ENCODE measurements around the gene TEX52. TPM values are rescaled to one million over a fixed set of nuclear protein-coding genes. Genes with fewer than 3 reads are reported as not detected.

Gene TEX52
- not detected for total RNA-seq

DNA sequence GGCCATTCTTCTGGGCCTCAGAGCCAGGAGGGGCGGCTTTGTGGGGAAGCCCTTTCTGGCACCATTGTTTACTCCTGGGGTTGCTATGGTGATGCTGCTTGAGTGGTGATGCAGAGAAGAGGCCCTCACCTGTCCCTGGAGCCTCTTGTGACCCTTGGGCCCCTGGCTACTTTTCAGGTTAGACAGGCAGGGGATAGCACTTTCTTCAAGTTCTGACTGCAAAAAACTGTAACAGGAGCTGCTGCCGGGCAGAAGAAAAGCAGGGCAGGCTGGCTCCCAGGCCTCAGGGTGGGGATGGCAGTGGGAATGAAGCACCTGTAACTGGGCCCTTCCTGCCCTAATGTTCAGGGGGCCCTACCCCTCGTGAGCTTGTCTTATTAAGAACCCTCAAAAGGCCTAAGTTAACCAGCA is at the start of gene TEX52:
Gene TEX52, minus strand, starts transcription at position 19 of the 411 bp plus-strand sequence. Its CDS starts 13 bp downstream, at position 6.
- CTCF ChIA-PET: interaction anchor here (1.1 to 1.6 kb wide), 2 partner anchors 11 to 88 kb away, joined by 3 to 4 read pairs; no protein-coding TSS in a partner anchor
- H3K4me1 Mint-ChIP-seq (ENCODE audit: low read depth): peaks cover 2% of the 10 kb centered on the region
- no peaks in the 10 kb centered on the region for H3K27me3 Mint-ChIP-seq (ENCODE audit: low read depth)
- DNase-seq: no peak
- H3K27ac Mint-ChIP-seq: no peak within 1 kb of the TSS
- peaks cover 22% of the 10 kb centered on the region for H3K36me3 Mint-ChIP-seq (ENCODE audit: low read depth)
- intact Hi-C loops (cut with micrococcal nuclease): no loop called here
- H3K9me3 Mint-ChIP-seq: no peaks in the 10 kb centered on the region
- H3K4me3 Mint-ChIP-seq: no peak within 1 kb of the TSS

DNA sequence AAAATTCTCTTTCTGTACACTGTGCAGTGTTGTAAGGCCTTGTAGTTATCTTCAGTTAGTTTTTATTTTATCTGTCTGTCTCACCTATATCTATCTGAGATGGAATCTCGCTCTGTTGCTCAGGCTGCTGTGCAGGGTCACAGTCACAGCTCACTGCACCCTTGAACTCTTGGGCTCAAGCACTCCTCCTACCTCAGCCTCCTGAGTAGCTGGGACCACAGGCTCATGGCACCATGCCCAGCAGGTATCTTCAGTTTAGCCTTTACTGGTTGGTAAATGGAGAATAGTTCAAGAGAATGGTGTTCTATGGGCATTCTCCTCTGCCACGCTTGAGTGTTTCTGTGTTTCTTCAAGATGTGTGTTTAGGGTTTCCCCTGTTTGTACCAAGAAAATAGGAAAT is 47.4 kb upstream of the TEX52 start:
- Mint-ChIP-seq H3K4me3 (no peak overlapping the region), H3K27ac (no peak overlapping the region), H3K36me3 (ENCODE audit: low read depth) (no peaks in the 10 kb centered on the region), H3K4me1 (ENCODE audit: low read depth) (no peaks in the 10 kb centered on the region), H3K27me3 (ENCODE audit: low read depth) (no peaks in the 10 kb centered on the region), H3K9me3 (no peaks in the 10 kb centered on the region)
- no peak for DNase-seq
- CTCF ChIA-PET: no interaction called here
- intact Hi-C loops (cut with micrococcal nuclease): no loop called here

- no peak overlapping the region for H3K4me3 Mint-ChIP-seq
- intact Hi-C loops (cut with micrococcal nuclease): no loop called here
- DNase-seq: no peak
- H3K4me1 Mint-ChIP-seq (ENCODE audit: low read depth): no peaks in the 10 kb centered on the region
- H3K9me3 Mint-ChIP-seq: no peaks in the 10 kb centered on the region
- H3K27me3 Mint-ChIP-seq (ENCODE audit: low read depth): no peaks in the 10 kb centered on the region
- H3K36me3 Mint-ChIP-seq (ENCODE audit: low read depth): no peaks in the 10 kb centered on the region
- H3K27ac Mint-ChIP-seq: no peak overlapping the region
- CTCF ChIA-PET: no interaction called here
Measured at GRCh38 chr12:2902272-2902880, 45.5 kb upstream of the TEX52 start.

- CTCF ChIA-PET: interaction anchor here (0.6 kb wide), 3 partner anchors 30 to 97 kb away, joined by 3 read pairs; no protein-coding TSS in a partner anchor
- H3K9me3 Mint-ChIP-seq: no peaks in the 10 kb centered on the region
- no peak for DNase-seq
- intact Hi-C loops (cut with micrococcal nuclease): no loop called here
- no peak overlapping the region for H3K4me3 Mint-ChIP-seq
- no peaks in the 10 kb centered on the region for H3K27me3 Mint-ChIP-seq (ENCODE audit: low read depth)
- H3K4me1 Mint-ChIP-seq (ENCODE audit: low read depth): no peaks in the 10 kb centered on the region
- no peaks in the 10 kb centered on the region for H3K36me3 Mint-ChIP-seq (ENCODE audit: low read depth)
- H3K27ac Mint-ChIP-seq: no peak overlapping the region
Measured at GRCh38 chr12:2900642-2901041, 43.8 kb upstream of the TEX52 start.

DNA sequence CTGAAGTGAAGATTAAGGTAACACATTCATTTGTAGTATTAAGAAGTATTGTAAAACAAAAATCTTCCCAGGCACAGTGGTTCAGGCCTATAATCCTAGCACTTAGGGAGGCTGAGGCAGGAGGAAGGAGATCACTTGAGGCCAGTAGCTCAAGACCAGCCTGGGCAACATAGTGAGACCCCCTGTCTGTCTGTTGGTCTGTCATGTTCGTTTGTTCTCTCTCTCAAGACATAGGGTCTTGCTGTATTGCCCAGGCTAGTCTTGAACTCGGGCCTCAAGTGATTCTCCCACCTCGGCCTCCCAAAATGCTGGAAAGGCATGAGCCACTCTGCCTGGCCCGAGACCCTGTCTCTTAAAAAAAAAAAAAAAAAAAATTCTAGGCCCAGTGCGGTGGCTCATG is 40.6 kb upstream of the TEX52 start:
- H3K4me3 Mint-ChIP-seq: no peak overlapping the region

GRCh38 chr12:2895511-2895910 is 38.7 kb upstream of the TEX52 start:
- peaks cover 19% of the 10 kb centered on the region for H3K4me1 Mint-ChIP-seq (ENCODE audit: low read depth)
- no peaks in the 10 kb centered on the region for H3K27me3 Mint-ChIP-seq (ENCODE audit: low read depth)
- no peaks in the 10 kb centered on the region for H3K36me3 Mint-ChIP-seq (ENCODE audit: low read depth)
- intact Hi-C loops (cut with micrococcal nuclease): no loop called here
- no peaks in the 10 kb centered on the region for H3K9me3 Mint-ChIP-seq
- no peak for DNase-seq
- CTCF ChIA-PET: interaction anchor here (0.6 kb wide), 1 partner anchor 38 kb away, joined by 3 read pairs; no protein-coding TSS in a partner anchor
- no peak overlapping the region for H3K27ac Mint-ChIP-seq
- no peak overlapping the region for H3K4me3 Mint-ChIP-seq

More for the DNA sequence above, 40.6 kb upstream of the TEX52 start:
- no peak for DNase-seq
- CTCF ChIA-PET: no interaction called here
- intact Hi-C loops (cut with micrococcal nuclease): no loop called here
- H3K36me3 Mint-ChIP-seq (ENCODE audit: low read depth): no peaks in the 10 kb centered on the region
- peaks cover 9% of the 10 kb centered on the region for H3K4me1 Mint-ChIP-seq (ENCODE audit: low read depth)
- H3K27ac Mint-ChIP-seq: no peak overlapping the region
- no peaks in the 10 kb centered on the region for H3K27me3 Mint-ChIP-seq (ENCODE audit: low read depth)
- H3K9me3 Mint-ChIP-seq: no peaks in the 10 kb centered on the region

DNA sequence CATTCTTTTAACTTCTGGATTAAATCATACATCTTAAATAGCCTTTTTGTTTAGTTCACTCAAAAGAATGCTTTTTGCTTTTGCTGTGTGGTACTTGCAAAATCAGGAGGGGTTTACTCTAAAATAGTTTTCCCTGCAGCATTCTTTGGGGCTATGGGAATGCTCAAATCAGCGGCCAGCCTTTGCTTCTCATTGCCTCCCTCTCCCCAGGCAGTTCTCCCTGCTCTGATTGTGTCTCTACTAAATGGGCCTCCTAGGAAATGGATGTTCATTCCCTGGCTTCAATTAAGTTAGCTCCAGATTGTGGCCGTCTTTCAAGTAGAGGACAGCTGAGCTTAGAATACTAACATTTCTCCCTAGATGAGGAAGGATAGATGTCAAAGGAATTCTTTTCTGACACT is 38.2 kb upstream of the TEX52 start:
- H3K36me3 Mint-ChIP-seq (ENCODE audit: low read depth): no peaks in the 10 kb centered on the region
- H3K4me3 Mint-ChIP-seq: no peak overlapping the region
- no peaks in the 10 kb centered on the region for H3K9me3 Mint-ChIP-seq
- no peak for DNase-seq
- CTCF ChIA-PET: interaction anchor here (0.6 kb wide), 1 partner anchor 875 kb away, joined by 3 read pairs; no protein-coding TSS in a partner anchor
- no peaks in the 10 kb centered on the region for H3K27me3 Mint-ChIP-seq (ENCODE audit: low read depth)
- intact Hi-C loops (cut with micrococcal nuclease): no loop called here
- no peak overlapping the region for H3K27ac Mint-ChIP-seq
- H3K4me1 Mint-ChIP-seq (ENCODE audit: low read depth): peaks cover 24% of the 10 kb centered on the region

DNA sequence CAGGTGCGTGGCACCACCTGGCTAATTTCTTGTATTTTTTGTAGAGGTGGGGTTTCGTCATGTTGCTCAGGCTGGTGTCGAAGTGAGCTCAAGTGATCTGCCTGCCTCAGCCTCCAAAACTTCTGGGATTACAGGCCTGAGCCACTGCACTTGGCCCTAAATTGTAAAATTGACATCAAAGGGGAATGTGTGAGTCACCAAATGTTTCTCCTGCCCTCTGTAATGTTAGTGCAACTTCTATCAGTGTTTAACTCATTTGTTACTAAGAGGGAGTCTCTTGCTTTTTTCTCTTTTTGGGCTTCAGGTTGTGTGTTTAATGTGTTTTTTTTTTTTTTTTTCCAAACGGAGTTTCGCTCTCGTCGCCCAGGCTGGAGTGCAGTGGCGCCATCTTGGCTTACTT is 36.2 kb upstream of the TEX52 start:
- CTCF ChIA-PET: no interaction called here
- H3K36me3 Mint-ChIP-seq (ENCODE audit: low read depth): peaks cover 10% of the 10 kb centered on the region
- peak overlapping the region; percentile 12 for H3K4me3 Mint-ChIP-seq
- intact Hi-C loops (cut with micrococcal nuclease): loop anchor here (5.0 kb wide), 1 partner anchor 201 kb away; no protein-coding TSS in a partner anchor
- H3K9me3 Mint-ChIP-seq: no peaks in the 10 kb centered on the region
- no peaks in the 10 kb centered on the region for H3K27me3 Mint-ChIP-seq (ENCODE audit: low read depth)
- peaks cover 34% of the 10 kb centered on the region for H3K4me1 Mint-ChIP-seq (ENCODE audit: low read depth)
- peak overlapping the region; percentile 13 for H3K27ac Mint-ChIP-seq
- no peak for DNase-seq

DNA sequence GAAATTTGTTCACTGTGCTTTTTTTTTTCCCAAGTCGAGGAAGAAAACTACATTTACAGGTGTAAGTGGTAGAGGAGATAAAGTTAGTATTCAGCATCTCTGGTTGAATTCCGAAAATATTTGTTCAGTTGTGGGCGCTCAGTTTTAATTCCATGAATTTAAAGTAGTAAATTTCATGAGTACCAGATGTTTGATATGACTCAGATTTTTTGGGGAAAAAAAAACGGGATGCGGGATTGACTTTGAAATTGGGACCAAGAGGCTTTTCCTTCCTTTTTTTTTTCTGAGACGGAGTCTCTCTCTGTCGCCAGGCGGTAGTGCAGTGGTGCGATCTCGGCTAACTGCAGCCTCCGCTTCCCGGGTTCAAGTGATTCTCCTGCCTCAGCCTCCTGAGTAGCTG is 35.4 kb upstream of the TEX52 start:
- Mint-ChIP-seq H3K9me3 (no peaks in the 10 kb centered on the region), H3K36me3 (ENCODE audit: low read depth) (peaks cover 12% of the 10 kb centered on the region), H3K4me1 (ENCODE audit: low read depth) (peaks cover 34% of the 10 kb centered on the region), H3K4me3 (no peak overlapping the region), H3K27ac (no peak overlapping the region), H3K27me3 (ENCODE audit: low read depth) (no peaks in the 10 kb centered on the region)
- CTCF ChIA-PET: no interaction called here
- intact Hi-C loops (cut with micrococcal nuclease): loop anchor here (5.0 kb wide), 1 partner anchor 200 kb away; no protein-coding TSS in a partner anchor
- DNase-seq: no peak

GRCh38 chr12:2891240-2892053 is 34.6 kb upstream of the TEX52 start:
- Mint-ChIP-seq H3K9me3 (no peaks in the 10 kb centered on the region), H3K4me1 (ENCODE audit: low read depth) (peaks cover 34% of the 10 kb centered on the region), H3K27ac (no peak overlapping the region), H3K27me3 (ENCODE audit: low read depth) (no peaks in the 10 kb centered on the region), H3K36me3 (ENCODE audit: low read depth) (peaks cover 12% of the 10 kb centered on the region), H3K4me3 (peak overlapping the region; percentile 85)
- DNase-seq: peak; percentile 10
- intact Hi-C loops (cut with micrococcal nuclease): loop anchor here (2.0 to 5.0 kb wide), 4 partner anchors 53 to 199 kb away; partner anchors contain the start of gene FKBP4
- CTCF ChIA-PET: interaction anchor here (0.6 to 0.7 kb wide), 2 partner anchors 24 to 200 kb away, joined by 3 read pairs; no protein-coding TSS in a partner anchor

DNA sequence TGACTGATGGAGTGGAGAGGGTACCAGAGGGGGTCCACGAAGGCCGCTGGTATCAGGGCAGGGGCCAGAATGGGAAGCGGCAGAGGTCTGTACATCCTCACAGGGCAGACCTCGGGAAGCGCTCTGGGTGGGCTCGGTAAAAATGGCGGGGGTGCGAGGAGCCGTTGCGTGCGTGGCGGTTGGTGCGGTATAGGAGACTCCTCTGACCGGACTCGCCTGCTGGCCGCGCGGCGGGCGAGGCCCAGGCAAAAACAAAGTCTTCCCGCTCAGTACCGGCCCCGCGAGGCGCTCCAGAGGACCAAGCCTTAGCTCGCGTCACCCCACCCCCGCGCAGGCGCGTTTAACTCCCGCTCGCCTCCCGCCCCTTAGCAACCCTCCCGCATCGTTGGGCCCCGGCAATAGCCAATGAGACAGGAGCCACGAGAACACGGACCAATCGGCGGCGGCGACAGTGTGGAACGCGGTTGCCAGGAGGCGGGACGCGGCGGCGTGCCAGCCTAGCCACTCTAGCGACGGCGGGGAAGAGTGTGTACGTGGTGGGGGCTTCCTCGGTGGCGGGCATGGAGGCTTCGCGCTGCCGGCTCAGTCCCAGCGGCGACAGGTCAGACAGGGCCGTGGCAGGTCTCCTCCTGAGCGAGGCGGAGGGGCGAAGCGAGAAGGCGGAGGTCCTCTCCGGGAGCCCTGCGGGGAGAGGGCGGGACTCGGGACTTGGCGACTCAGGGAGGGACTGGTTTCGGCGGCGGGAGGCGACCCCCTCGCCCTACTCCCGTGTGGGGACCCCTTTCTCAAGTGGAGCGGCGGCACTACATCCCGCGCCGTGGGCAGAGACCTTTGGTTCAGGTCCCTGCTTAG is 33.8 kb upstream of the TEX52 start, which contains the start of gene TULP3:
Gene TULP3, plus strand, starts transcription at position 504 of the 852 bp plus-strand sequence. Its CDS starts 57 bp downstream, at position 561.
- peak within 1 kb of the TSS; percentile 85 for H3K4me3 Mint-ChIP-seq
- peaks cover 34% of the 10 kb centered on the region for H3K4me1 Mint-ChIP-seq (ENCODE audit: low read depth)
- H3K9me3 Mint-ChIP-seq: no peaks in the 10 kb centered on the region
- CTCF ChIA-PET: interaction anchor here (0.6 to 0.8 kb wide), 4 partner anchors 9 to 200 kb away, joined by 3 to 4 read pairs (median 3); no protein-coding TSS in a partner anchor
- peaks cover 17% of the 10 kb centered on the region for H3K36me3 Mint-ChIP-seq (ENCODE audit: low read depth)
- H3K27me3 Mint-ChIP-seq (ENCODE audit: low read depth): no peaks in the 10 kb centered on the region
- intact Hi-C loops (cut with micrococcal nuclease): loop anchor here (1.0 to 5.0 kb wide), 6 partner anchors 13 to 198 kb away; partner anchors contain the start of genes FKBP4, FOXM1, ITFG2 and RHNO1
- peak within 1 kb of the TSS; percentile 78 for H3K27ac Mint-ChIP-seq
- DNase-seq: peak; percentile 98

All from activated naive CD4-positive, alpha-beta T cell treated with anti-CD3 and anti-CD28 coated beads for 36 hours (primary cell).